ENCODE data around the gene WDR70.

The WDR70 gene

GRCh38 chr5:37662362-37662761 lies 283.2 kb downstream of the WDR70 start:
- Histone ChIP-seq H3K27me3 (ENCODE audit: low read length) (no peaks in the 10 kb centered on the region), H3K4me2 (ENCODE audit: low read depth, low read length, poor library complexity, severe bottlenecking) (no peak overlapping the region), H3F3A (ENCODE audit: insufficient read depth) (no peaks in the 10 kb centered on the region), H3K79me2 (ENCODE audit: insufficient read depth, low read length) (no peaks in the 10 kb centered on the region), H3K27ac (ENCODE audit: low read depth, low read length) (no peak overlapping the region), H3K36me3 (ENCODE audit: low read length) (no peaks in the 10 kb centered on the region), H3K9me2 (replicated peaks; ENCODE audit: insufficient read depth, low read length) (no peaks in the 10 kb centered on the region), H2AFZ (ENCODE audit: low read depth, low read length, severe bottlenecking) (no peak overlapping the region), H4K20me1 (ENCODE audit: low read depth, low read length) (no peaks in the 10 kb centered on the region), H3K9ac (ENCODE audit: low read length) (no peak overlapping the region), H3K9me3 (ENCODE audit: insufficient read depth, low read length) (no peaks in the 10 kb centered on the region), H3K4me3 (ENCODE audit: insufficient read depth, low read length, poor library complexity, severe bottlenecking) (no peak overlapping the region)
- TF ChIP-seq CTCF (IDR thresholded peaks at IDR 0.05; ENCODE audit: insufficient read depth, low read length, poor library complexity, severe bottlenecking) (no peak), EZH2phosphoT487 (conservative IDR thresholded peaks at IDR 0.05; ENCODE audit: low read length) (no peak)

- Histone ChIP-seq H3K27me3 (ENCODE audit: low read length) (no peaks in the 10 kb centered on the region), H2AFZ (ENCODE audit: low read depth, low read length, severe bottlenecking) (no peak overlapping the region), H3K9me3 (ENCODE audit: insufficient read depth, low read length) (no peaks in the 10 kb centered on the region), H3K9me2 (replicated peaks; ENCODE audit: insufficient read depth, low read length) (no peaks in the 10 kb centered on the region), H3K79me2 (ENCODE audit: insufficient read depth, low read length) (no peaks in the 10 kb centered on the region), H3K27ac (ENCODE audit: low read depth, low read length) (no peak overlapping the region), H3K36me3 (ENCODE audit: low read length) (no peaks in the 10 kb centered on the region), H3K4me3 (ENCODE audit: insufficient read depth, low read length, poor library complexity, severe bottlenecking) (no peak overlapping the region), H4K20me1 (ENCODE audit: low read depth, low read length) (no peaks in the 10 kb centered on the region), H3K4me2 (ENCODE audit: low read depth, low read length, poor library complexity, severe bottlenecking) (no peak overlapping the region), H3F3A (ENCODE audit: insufficient read depth) (no peaks in the 10 kb centered on the region), H3K9ac (ENCODE audit: low read length) (no peak overlapping the region)
- TF ChIP-seq CTCF (IDR thresholded peaks at IDR 0.05; ENCODE audit: insufficient read depth, low read length, poor library complexity, severe bottlenecking) (no peak), EZH2phosphoT487 (conservative IDR thresholded peaks at IDR 0.05; ENCODE audit: low read length) (no peak)
Observed at GRCh38 chr5:37662789-37663485, 283.8 kb downstream of the WDR70 start.

GRCh38 chr5:37663538-37663937 lies 284.4 kb downstream of the WDR70 start:
- Histone ChIP-seq H3K79me2 (ENCODE audit: insufficient read depth, low read length) (no peaks in the 10 kb centered on the region), H3K27ac (ENCODE audit: low read depth, low read length) (no peak overlapping the region), H3K9me2 (replicated peaks; ENCODE audit: insufficient read depth, low read length) (no peaks in the 10 kb centered on the region), H3K36me3 (ENCODE audit: low read length) (no peaks in the 10 kb centered on the region), H4K20me1 (ENCODE audit: low read depth, low read length) (no peaks in the 10 kb centered on the region), H3K9me3 (ENCODE audit: insufficient read depth, low read length) (no peaks in the 10 kb centered on the region), H3K9ac (ENCODE audit: low read length) (no peak overlapping the region), H2AFZ (ENCODE audit: low read depth, low read length, severe bottlenecking) (no peak overlapping the region), H3F3A (ENCODE audit: insufficient read depth) (no peaks in the 10 kb centered on the region), H3K4me3 (ENCODE audit: insufficient read depth, low read length, poor library complexity, severe bottlenecking) (no peak overlapping the region), H3K4me2 (ENCODE audit: low read depth, low read length, poor library complexity, severe bottlenecking) (no peak overlapping the region), H3K27me3 (ENCODE audit: low read length) (no peaks in the 10 kb centered on the region)
- TF ChIP-seq CTCF (IDR thresholded peaks at IDR 0.05; ENCODE audit: insufficient read depth, low read length, poor library complexity, severe bottlenecking) (no peak), EZH2phosphoT487 (conservative IDR thresholded peaks at IDR 0.05; ENCODE audit: low read length) (no peak)
